Gastrocnemius medialis (tissue), 4 donors: ENCODE data around the gene KRT79.

Experiments
- POLR2A ChIP-seq, 2 donors: fragments of 450-650 bp; IDR thresholded peaks; one replicate each; pipeline ENCODE4 v1.6.1; 2017; ENCODE audit warnings: antibody characterized with exemption in 2 of 2, mild to moderate bottlenecking in 2 of 2, moderate library complexity in 2 of 2
- TF ChIP-seq, protein P1 (sequence below), 5 experiments: fragments of 450-650 bp in 3 of 5; fragments of 200-600 bp in 2 of 5; sonication (generic) in 2 of 5; IDR thresholded peaks in 4 of 5; conservative IDR thresholded peaks in 1 of 5; 1 replicate in 4 of 5; 2 replicates in 1 of 5; pipeline ENCODE4 v1.5.1; 2016 to 2019; ENCODE audit warnings: antibody characterized with exemption in 5 of 5, mild to moderate bottlenecking in 3 of 5, moderate library complexity in 3 of 5

DNA sequence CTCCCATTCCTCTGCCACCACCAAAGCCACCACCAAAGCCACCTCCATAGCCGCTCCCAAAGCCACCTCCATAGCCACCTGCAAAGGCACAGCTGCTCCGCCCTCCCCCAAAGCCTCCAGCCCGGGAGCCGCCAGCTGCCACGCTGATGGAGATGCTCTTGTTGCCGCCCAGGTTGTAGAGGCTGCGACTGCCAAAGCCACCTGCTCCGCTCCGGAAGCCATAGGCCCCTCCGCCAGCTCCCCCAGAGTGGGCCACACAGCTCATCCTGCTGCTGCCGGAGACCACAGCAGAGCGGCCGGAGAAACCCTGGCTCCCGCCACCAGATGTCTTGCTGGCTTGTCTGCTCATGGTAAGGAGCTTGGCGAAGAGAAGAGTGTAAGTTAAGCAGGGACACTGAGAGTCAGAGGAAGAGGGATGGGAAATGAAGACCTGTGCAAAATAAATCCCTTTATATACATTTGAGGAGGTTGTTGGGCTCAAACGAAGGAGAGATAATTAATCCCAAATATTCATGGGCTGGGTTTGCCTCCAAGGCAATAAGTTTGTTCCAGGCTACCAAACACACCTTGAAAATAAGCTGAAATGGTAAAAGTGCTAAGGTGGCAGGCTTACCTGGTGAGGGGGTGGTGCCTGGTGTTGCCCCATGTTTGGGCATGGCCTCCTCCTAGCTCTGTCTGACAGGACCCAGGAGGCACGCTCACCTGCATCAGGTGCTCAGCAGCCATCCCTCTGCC is 38.2 kb downstream of the KRT79 start, which contains the start of gene KRT3:
- TF ChIP-seq, protein P1, sequence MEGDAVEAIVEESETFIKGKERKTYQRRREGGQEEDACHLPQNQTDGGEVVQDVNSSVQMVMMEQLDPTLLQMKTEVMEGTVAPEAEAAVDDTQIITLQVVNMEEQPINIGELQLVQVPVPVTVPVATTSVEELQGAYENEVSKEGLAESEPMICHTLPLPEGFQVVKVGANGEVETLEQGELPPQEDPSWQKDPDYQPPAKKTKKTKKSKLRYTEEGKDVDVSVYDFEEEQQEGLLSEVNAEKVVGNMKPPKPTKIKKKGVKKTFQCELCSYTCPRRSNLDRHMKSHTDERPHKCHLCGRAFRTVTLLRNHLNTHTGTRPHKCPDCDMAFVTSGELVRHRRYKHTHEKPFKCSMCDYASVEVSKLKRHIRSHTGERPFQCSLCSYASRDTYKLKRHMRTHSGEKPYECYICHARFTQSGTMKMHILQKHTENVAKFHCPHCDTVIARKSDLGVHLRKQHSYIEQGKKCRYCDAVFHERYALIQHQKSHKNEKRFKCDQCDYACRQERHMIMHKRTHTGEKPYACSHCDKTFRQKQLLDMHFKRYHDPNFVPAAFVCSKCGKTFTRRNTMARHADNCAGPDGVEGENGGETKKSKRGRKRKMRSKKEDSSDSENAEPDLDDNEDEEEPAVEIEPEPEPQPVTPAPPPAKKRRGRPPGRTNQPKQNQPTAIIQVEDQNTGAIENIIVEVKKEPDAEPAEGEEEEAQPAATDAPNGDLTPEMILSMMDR (IDR thresholded peaks at IDR 0.05 in 4 of 5, conservative IDR thresholded peaks at IDR 0.05 in 1 of 5), result no peak
- no peak for TF ChIP-seq POLR2A (IDR thresholded peaks at IDR 0.05)
